Measurements from ENCODE around the gene DNAJB9.

DNAJB9 gene

DNA sequence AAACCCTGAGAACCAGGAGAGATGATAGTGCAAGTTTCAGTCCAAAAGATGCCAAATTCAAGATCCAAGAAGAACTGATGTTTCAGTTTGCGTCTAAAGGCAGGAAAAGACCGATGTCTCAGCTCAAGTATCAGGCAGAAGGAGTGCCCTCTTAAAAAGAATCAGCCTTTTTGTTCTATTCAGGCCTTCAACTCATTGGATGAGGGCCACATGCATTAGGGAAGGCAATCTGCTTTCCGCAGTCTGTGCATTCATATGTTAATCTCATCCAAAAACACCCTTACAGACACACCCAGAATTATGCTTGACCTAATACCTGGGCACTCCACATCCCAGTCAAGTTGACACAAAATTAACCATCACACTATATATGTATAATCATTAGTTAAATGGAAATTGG is 45.2 kb downstream of the DNAJB9 start:
- Histone ChIP-seq H3K9me3 (ENCODE audit: control insufficient read depth, low read length) (no peaks in the 10 kb centered on the region), H3K9ac (ENCODE audit: low read length) (no peak overlapping the region), H3K27me3 (ENCODE audit: control insufficient read depth, insufficient read depth, low read length) (no peaks in the 10 kb centered on the region), H3K4me1 (ENCODE audit: control insufficient read depth, insufficient read depth, low read length) (no peaks in the 10 kb centered on the region), H3K4me3 (ENCODE audit: low read length) (no peak overlapping the region), H3K36me3 (ENCODE audit: control insufficient read depth, insufficient read depth, low read length) (no peaks in the 10 kb centered on the region)

DNA sequence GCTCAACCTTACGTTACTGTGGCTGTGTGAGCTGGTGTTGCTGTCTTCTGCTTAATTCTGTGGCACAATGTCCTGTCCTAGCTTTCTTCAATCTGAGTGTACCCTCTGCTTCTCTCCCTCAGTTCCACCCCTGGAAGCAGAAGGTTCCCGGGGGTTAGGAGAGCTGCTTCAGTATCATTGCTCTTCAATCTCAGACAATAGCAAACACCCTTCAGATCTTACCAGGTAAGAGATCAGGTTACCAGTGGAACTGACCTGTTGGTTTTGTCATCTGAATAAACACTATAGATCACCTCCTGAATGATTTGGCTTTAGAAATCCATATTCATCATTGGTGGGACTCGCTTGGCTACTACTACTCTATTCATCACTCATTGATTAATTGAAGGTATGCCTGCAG is 48.4 kb downstream of the DNAJB9 start:
- Histone ChIP-seq H3K9ac (ENCODE audit: low read length) (no peak overlapping the region), H3K4me1 (ENCODE audit: control insufficient read depth, insufficient read depth, low read length) (no peaks in the 10 kb centered on the region), H3K4me3 (ENCODE audit: low read length) (no peak overlapping the region), H3K9me3 (ENCODE audit: control insufficient read depth, low read length) (no peaks in the 10 kb centered on the region), H3K27me3 (ENCODE audit: control insufficient read depth, insufficient read depth, low read length) (no peaks in the 10 kb centered on the region), H3K36me3 (ENCODE audit: control insufficient read depth, insufficient read depth, low read length) (no peaks in the 10 kb centered on the region)

DNA sequence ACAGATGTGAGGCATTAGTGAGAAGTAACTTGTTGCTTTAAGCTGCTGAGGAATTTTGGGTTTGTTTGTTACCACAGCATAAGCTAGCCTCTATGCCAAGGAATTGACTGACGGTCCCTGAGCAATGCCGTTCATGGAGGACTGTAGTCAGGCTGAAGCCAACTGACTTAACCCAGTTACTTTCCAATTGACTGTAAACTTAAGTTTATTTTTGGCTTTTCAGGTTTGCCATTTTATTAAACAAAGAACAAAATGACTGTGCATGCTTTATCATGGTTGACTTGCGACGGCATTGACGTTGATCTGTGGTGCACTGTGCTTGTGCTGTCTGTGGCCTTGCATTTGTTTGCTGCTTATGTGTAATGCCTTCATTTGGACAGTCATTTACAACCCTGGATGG is 53.5 kb downstream of the DNAJB9 start:
- Histone ChIP-seq H3K27me3 (ENCODE audit: control insufficient read depth, insufficient read depth, low read length) (no peaks in the 10 kb centered on the region), H3K9ac (ENCODE audit: low read length) (no peak overlapping the region), H3K4me3 (ENCODE audit: low read length) (no peak overlapping the region)

More for the DNA sequence above, 53.5 kb downstream of the DNAJB9 start:
- no peaks in the 10 kb centered on the region for H3K9me3 ChIP-seq (ENCODE audit: control insufficient read depth, low read length)
- H3K36me3 ChIP-seq (ENCODE audit: control insufficient read depth, insufficient read depth, low read length) = no peaks in the 10 kb centered on the region
- no peaks in the 10 kb centered on the region for H3K4me1 ChIP-seq (ENCODE audit: control insufficient read depth, insufficient read depth, low read length)
